Measurements from ENCODE around the gene MACROD1.

The MACROD1 gene

DNA sequence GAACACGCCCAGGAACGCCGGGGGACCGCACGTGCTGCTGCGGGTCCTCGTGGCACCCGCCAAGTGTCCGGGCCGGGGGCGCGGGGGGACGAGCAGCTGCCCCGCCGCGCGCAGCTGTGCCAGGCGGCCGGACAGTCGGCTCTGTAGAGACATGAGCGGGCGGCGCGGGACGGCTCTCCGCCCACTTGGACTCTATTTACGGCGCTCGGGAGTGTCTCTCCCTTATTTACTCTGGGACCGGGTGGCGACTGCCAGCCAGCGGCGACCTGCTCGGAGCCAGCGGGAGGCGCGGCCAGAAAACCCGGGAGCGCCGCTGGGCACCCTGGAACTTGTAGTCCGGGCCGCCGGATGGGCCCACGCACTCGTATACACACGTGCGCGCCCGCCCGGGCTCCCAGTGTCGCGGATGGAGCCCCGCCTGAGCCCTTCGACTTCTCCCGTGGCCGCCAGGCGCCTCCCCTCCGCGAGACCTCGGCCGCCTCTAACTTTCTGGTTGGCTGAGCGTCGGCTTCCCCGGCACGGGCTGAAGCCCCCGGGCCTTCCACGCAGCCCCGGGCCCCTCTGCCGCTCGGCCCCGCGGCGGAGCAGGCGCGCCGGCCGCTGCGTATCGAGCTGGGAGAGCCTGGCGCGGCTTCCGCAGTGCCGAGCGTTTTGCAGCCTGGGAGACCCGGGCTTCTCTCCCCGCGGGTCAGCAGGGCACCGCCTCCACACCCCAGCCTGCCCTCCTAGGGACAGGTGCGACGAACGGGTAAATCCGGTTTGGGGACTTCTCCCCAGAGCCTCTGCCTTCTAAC, at the start of gene MACROD1:
TSS of gene MACROD1 (minus strand) at position 272 of the 794 bp plus-strand sequence. CDS start at position 153, 119 bp downstream.
- TF ChIP-seq GATA2 (IDR thresholded peaks at IDR 0.05; ENCODE audit: low read depth, low read length) (no peak), GATA3 (IDR thresholded peaks at IDR 0.05; ENCODE audit: low read depth, low read length) (no peak)

DNA sequence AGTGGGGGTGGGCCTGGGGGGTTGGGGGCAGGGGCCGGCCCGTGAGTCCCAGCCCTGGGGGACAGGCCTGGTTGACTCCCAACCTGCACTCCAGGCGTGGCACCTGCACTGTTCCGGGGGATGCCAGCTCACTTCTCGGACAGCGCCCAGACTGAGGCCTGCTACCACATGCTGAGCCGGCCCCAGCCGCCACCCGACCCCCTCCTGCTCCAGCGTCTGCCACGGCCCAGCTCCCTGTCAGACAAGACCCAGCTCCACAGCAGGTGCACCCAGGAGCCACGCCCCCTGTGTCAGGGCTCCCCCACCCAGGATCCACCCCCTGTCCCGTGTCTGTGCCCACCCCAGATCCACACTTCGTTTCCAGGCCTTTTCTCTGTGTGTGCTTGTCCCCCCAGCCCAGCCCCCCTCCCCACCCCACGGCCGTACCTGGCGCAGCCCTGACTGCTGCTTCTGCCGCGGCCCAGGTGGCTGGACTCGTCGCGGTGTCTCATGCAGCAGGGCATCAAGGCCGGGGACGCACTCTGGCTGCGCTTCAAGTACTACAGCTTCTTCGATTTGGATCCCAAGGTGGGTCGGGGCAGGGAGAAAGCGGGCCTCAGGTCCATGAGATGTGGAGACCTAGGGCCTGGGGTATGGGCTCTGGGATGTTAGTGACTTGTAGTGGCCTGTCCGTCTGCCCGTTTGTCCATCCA, 45.4 kb upstream of the MACROD1 start:
- TF ChIP-seq GATA2 (IDR thresholded peaks at IDR 0.05; ENCODE audit: low read depth, low read length) (no peak), GATA3 (IDR thresholded peaks at IDR 0.05; ENCODE audit: low read depth, low read length) (no peak)

GRCh38 chr11:64210301-64211020, 44.5 kb upstream of the MACROD1 start:
- TF ChIP-seq GATA3 (IDR thresholded peaks at IDR 0.05; ENCODE audit: low read depth, low read length) (no peak), GATA2 (IDR thresholded peaks at IDR 0.05; ENCODE audit: low read depth, low read length) (no peak)

DNA sequence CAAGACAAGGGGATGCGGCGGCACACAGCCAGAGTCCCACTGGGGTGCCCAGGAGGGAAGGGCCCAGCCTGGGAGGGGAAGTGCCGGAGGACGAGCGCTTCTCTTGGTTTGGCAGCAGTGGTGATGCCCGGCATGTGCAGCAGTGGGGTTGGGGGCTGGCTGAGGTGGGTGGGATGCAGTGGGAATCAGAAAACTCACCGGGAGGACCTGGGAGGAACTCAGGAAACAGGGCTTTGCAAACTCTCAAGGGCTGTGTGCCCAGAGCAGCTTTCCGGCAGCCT, 43.6 kb upstream of the MACROD1 start:
- TF ChIP-seq GATA2 (IDR thresholded peaks at IDR 0.05; ENCODE audit: low read depth, low read length), result no peak
- no peak for TF ChIP-seq GATA3 (IDR thresholded peaks at IDR 0.05; ENCODE audit: low read depth, low read length)

GRCh38 chr11:64208796-64209562, 43.1 kb upstream of the MACROD1 start:
- TF ChIP-seq GATA2 (IDR thresholded peaks at IDR 0.05; ENCODE audit: low read depth, low read length) (no peak), GATA3 (IDR thresholded peaks at IDR 0.05; ENCODE audit: low read depth, low read length) (no peak)

DNA sequence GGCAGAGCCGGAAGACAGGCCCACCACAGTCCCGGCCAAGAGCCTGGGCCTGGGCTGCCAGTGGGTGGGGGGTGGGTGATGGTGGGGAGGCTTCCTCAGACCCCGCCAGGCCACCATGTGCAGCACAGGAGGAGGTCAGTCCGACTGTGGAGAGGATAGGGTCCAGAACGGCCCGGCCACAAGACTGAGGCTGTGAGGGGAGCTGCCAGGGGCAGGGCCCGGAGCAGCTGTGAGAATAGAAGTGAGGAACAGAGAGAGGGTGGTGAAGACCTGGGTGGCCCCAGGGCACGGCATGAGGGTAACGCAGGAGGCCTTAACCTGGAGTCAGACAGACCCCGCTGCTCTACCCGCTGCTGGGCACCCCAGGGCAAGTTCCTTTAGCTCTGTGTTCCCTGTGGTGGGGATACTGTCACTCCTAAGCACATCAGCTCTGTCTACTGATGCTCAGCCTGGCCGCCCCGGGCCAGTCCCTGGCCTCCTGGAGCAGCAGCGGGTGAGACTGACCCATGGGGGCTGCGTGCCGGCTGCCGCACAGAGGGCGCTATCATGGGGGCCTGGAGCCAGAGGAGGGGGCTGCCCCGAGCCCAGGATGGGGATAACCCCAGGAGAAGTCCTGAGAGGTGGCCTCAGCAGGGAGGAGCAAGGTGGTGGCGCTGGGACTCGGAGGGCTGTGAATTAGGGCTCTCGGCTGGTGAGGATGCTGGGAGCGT, 42.3 kb upstream of the MACROD1 start:
- no peak for TF ChIP-seq GATA2 (IDR thresholded peaks at IDR 0.05; ENCODE audit: low read depth, low read length)
- no peak for TF ChIP-seq GATA3 (IDR thresholded peaks at IDR 0.05; ENCODE audit: low read depth, low read length)

DNA sequence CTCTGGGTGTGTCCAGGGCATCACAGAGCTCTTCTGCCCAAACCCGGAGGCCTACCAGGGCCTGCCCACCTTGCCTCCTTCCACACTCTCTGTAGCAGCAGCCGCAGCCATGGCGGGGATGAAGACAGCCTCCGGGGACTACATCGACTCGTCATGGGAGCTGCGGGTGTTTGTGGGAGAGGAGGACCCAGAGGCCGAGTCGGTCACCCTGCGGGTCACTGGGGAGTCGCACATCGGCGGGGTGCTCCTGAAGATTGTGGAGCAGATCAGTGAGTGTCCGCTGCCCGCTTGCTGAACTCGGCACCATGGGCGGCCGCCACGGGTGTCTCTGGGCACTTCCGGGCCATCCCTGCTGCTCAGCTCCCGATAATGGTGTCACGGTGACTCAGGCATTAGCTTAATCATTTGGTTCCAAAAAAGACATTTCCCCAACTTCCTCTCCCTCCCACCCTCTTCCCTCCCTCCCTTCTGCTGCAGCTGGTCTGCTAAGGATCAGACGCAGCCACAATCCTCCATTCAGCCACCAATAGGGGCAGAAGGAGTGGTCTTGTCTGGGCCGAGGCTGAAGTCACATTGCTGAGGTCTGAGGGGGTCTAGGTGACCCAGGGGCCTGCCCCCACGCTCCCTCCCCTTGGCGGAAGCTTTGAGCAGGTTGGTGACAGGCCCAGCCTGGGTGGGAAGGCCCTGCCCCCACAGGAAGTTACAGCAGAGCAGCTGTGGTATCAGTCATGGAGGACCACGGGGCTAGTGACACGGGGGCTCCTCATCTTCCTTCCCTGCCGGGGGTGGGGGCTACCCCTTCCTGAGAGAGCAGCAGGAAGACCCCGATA, 41.6 kb upstream of the MACROD1 start:
- TF ChIP-seq GATA2 (IDR thresholded peaks at IDR 0.05; ENCODE audit: low read depth, low read length) (no peak), GATA3 (IDR thresholded peaks at IDR 0.05; ENCODE audit: low read depth, low read length) (no peak)

DNA sequence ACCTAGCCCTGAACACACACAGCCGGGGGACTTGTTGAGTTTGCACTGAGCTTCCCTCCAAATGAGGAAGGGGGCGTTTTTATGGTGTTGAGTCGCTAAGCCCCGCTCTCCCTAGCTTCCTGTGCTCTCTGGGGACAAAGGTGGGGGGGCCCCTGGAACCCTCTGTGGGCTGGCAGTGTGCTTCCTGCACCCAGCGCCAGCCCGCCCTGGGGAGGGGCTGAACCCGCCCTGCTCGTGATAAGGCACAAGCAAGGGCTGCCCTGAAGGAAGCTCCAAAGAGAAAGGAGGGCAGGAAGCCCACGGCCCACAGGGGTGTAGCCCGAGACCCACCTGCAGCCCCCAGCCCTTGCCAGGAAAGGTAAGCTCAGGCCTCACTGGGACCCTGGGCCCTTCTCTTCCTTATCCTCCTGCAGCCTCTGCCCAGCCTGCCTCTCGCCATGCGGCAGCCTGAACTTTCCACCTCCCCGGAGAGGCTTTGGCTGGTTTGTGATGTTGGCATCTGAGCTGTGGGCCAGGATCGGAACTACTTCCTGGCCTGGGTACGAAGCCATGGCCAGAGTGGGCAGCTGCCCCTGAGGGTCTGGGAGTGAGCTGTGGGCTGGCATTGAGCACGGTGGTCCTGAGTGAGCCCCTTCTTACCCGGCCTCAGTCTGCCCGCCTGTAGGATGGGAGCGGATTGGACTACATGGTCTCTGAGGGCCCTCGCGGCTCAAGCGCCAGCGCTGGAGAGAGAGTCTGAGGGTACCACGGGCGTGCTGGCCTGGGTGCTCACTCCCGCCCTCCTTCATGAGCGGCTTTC, 40.7 kb upstream of the MACROD1 start, which contains the start of gene FERMT3:
TSS of gene FERMT3 (plus strand) at position 265 of the 799 bp plus-strand sequence. CDS start 644 bp downstream, outside the sequence.
- TF ChIP-seq GATA2 (IDR thresholded peaks at IDR 0.05; ENCODE audit: low read depth, low read length) (no peak), GATA3 (IDR thresholded peaks at IDR 0.05; ENCODE audit: low read depth, low read length) (no peak)

- TF ChIP-seq GATA2 (IDR thresholded peaks at IDR 0.05; ENCODE audit: low read depth, low read length) (no peak), GATA3 (IDR thresholded peaks at IDR 0.05; ENCODE audit: low read depth, low read length) (no peak)
Measured at GRCh38 chr11:64204464-64204989, 38.6 kb upstream of the MACROD1 start.

GRCh38 chr11:64204080-64204440, 38.1 kb upstream of the MACROD1 start:
- TF ChIP-seq GATA3 (IDR thresholded peaks at IDR 0.05; ENCODE audit: low read depth, low read length), result no peak
- TF ChIP-seq GATA2 (IDR thresholded peaks at IDR 0.05; ENCODE audit: low read depth, low read length), result no peak

DNA sequence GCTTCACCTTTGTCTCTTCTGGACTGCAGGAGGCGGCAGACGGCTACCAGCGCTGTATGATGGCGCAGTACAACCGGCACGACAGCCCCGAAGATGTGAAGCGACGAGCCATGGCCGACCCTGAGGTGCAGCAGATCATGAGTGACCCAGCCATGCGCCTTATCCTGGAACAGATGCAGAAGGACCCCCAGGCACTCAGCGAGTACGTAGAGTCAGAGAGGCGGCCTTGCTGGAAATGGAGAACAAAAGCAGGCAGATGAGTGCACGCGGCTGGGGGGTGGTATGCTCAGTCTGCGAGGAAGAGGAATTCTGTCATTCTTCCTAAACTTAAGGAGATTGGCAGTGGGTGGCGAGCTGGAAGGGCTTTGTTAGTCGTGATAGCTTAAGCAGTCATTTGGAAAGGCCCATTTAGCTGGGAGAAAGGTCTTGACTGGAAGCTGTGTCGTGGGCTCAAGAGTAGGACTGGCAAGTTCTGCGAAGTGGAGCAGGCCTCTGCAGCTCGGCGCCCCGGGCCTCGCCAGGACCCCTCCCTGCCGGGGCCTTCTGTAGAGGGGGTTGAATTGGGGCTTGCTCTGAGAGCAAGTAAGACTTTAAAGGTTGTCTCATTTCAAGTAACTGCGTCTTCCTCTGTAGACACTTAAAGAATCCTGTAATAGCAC, 37.6 kb upstream of the MACROD1 start:
- TF ChIP-seq GATA3 (IDR thresholded peaks at IDR 0.05; ENCODE audit: low read depth, low read length) (no peak), GATA2 (IDR thresholded peaks at IDR 0.05; ENCODE audit: low read depth, low read length) (no peak)
